IPS-NIHi7 (cell line): ENCODE results near the gene SMURF1.
"Not testable (repeated sequence)": the region's sequence is repeated elsewhere in the genome, so short reads cannot be mapped to it uniquely, and the experiment has no call there.

ENCODE experiments used
- DNase-seq: peaks from one replicate; pipeline ENCODE4 v3.0.0; 2012; ENCODE audit warnings: mixed read lengths; ENCODE audit errors: extremely low spot score

SMURF1 gene

DNA sequence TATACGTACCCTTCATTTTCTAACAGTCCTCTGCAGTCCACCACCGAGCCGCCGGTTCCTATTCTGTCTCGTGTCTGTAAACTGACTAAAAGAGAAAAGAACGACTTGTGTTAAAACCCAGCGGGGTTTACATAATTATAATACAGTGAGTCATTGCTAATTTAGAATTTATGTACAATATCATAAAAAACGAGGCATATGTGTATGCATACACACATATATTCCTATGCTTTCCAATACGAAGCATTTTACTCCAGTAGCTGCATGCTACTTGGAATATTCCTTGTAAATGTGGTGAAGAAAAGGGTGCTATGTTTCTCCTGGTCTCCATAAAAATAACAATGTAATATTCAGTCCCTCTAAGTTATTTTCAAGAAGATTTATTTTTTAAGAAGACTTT lies 89.1 kb downstream of the SMURF1 start:
- no peak for DNase-seq

DNA sequence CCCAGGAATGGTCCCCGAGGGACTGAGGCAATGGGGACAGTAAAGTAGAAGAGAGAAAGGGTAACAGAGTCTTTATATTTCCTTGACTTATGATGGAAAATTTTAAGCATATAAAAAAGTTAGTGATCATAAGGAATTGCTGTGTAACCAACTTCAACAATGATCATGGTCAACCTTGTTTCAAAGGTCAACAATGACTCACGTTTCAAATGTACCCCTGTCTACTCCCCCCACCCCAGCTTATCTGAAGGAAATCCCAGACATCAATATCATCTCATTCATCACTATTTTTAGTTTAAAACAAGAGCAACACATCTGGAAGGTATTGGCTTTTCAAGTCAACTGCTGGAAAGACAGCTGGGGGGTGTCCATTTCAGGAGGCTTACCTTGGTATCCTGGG lies 92.9 kb downstream of the SMURF1 start:
- no peak for DNase-seq

DNA sequence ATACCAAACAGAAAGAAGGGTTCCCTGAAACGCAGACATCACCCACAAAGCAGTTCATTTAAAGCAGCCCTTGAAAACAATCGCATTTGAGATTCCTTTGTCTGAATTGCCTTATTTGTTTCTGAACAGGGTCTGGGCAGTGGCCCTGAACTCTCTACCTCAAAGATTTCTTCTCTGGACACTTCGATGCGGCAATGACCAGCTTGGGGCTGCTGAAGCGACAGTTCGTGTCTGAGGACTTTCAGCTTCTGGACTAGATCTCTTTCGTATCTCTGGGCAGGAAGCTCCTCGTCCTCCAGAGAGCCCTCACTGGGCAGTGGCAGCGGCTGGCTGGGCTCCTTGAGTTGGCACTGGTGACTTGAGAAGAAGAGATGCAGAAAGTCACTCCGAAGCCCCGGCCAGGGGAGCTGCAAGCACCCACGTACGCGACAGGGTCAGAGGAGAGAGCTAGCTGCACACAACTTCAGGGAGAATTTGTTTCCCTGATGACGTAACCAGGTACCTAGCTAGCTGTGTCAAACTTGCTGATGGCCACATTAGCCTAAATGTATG lies 96.3 kb downstream of the SMURF1 start:
- DNase-seq: no peak

DNA sequence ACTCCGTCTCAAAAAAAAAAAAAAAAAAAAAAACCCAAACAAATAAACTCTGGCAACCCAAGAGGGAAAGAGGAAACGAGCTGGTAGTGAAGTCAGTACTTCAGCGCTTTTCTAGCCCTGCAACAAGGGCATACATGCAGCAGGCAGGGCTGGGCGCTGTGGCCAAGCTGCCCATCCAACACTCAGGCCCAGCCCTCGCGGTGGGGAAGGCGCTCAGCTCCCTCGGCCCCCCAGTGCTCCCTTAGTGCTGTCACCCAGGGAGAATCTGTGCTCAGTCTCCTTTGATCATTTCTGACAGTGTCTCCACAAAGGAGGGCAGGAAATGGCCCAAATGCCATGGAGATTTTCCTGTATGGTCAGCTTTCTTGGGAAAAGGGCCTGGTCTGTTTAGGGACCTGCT lies 97.2 kb downstream of the SMURF1 start:
- no peak for DNase-seq

DNA sequence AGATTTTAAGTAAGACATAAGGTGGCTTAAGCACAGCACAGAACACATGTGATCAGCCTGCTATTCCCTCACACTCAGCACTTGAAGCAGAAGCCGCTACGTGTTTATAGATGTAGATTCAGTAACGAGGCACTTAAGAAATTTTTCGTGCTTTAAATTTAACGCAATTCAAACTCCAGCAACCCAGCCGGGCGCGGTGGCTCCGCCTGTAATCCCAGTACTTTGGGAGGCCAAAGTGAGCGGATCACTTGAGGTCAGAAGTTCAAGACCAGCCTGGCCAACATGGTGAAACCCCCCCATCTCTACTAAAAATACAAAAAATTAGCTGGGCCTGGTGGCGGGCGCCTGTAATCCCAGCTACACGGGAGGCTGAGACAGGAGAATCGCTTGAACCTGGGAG lies 97.6 kb downstream of the SMURF1 start:
- DNase-seq: not testable (repeated sequence)

DNA sequence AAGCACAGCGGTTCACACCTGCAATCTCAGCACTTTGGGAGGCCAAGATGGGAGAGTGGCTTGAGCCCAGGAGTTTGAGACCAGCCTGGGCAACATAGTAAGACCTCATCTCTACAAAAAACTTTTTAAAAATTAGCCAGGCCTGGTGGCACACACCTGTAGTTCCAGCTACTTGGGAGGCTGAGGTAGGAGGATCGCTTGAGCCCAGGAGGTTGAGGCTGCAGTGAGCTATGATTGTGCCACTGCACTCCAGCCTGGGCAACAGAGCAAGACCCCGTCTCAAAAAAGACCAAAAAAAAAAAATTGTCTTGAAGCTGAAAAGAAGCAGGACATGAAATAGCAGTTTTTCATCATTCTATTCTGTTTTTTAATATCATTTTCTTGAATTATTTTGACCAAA lies 99.0 kb downstream of the SMURF1 start:
- DNase-seq: not testable (repeated sequence)

DNA sequence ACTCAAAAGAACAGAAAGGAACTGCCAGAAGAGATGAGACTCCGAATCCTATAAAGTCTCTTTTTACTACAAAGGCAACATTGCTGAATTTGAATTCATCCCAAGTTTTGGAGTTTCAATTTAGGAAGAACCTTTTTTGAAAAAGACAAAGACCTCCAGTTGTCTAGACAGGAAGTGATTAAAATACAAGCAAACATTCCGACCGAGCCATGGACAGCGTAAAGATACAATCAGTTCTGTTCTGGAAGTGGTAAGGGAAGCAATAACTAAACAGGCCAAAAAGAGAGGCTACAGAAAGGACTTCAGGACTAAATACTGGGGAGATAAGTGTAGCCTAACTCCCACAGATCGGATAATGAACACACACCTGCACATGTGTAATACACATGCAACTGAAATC lies 101.0 kb downstream of the SMURF1 start:
- no peak for DNase-seq

DNA sequence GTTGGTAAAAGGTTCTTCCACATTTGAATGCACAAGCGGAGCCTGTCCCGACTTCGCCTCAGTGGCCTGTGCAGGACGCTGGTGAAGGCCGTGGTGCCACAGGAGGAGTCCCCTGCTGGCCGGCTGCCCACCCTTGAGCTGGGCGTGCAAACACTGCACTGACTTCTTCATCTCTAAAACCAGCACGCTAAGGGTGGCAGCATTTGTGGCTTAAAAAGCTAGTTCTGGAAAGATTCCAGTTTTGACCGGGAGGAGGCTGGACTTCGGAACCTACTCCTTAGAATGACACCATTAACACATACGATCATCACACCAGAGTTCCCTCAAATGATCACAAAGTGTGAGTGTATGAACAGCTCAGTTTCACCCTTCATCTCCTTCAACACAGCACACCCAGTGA lies 102.4 kb downstream of the SMURF1 start:
- DNase-seq: no peak

DNA sequence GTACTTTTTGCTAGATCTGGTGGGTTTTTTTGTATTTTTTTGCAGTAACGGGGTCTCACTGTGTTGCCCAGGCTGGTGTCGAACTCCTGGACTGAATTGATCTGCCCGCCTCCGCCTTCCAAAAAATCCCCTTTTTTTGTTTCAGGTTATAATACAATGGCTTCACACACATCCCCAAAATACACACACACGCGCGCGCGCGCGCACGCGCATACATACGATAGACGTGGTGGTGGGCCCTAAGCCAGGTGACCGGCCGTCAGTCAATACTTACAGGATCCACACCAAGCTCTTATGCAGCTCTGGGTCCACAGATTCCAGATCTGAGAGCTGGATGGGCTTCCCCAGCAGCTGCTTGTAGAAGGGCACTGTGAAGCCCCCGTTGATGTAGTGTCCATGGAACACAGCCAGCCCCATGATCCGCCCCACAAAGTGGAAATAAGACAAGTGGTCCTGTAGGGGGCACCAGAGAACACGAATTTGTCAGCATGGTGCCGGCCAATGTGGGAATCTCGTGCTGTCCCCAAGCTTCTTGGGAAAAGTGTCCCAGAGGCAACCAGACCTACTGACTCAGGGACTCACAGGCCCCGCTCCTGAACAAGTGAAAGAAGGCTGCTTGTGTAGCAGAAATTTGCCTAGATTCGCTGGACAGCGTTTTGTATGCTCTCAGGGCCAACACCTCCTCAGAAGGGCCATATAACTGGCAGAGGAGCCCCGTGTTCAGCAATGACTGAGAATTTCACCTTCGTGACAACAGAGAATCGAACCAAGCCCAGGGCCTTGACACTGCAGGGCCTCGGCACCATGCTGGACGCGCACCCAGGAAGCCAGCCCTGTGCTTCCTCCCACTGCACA lies 103.6 kb downstream of the SMURF1 start:
- DNase-seq: peak; percentile 95

DNA sequence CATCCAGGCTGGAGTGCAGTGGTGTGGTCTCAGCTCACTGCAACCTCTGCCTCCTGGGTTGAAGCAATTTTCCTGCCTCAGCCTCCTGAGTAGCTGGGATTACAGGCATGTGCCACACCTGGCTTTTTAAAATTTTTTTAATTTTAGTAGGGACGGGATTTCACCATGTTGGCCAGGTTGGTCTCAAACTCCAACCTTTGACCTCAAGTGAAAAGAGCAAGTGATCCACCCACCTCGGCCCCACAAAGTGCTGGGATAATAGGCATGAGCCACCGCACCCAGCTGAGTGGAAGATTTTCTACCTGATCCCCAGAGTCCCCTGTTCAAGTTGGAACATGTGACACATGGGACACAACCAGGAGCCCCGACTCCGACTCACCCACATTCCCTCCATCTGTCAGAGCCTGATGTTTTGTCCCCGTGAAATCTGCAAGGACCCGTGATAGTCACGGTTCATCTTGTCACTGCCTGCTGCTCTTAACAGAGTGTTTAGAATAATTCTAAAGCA lies 104.5 kb downstream of the SMURF1 start:
- no peak for DNase-seq

DNA sequence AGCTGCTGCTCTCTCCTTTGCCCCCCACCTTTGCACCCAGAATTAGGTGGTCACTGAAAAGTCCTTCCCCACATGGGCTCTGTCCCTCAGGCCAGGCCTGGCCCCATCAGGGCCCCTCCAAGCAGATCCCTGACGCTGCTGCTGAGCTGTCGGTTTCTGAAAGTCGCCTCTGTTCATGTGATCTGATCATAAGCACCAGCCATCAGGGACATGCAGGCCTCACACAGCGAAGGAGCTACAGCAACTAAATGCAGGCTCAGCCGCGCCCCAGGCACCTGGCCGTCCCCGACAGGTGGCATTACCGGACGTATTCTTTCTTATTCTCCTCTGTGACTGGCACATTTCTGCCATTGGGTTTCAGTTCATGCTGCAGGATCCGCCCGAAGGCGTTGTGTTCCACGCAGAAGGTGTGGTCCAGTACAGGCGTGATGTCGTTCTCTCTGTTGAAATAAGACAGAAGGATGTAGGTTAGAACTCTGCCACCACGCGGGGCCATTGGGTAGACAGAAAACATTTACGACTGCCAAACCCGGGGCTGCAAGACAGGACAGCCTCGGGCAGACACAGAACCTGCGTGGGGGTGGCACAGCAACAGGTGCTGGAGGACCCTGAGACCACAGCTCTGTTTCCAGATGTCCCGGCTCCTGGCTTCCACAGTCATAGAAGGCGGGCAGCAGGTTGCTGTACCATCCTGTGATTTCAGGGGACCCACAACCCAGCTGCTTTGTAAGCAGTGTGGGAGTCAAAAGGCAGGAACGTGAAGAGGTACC lies 105.6 kb downstream of the SMURF1 start:
- DNase-seq: no peak

DNA sequence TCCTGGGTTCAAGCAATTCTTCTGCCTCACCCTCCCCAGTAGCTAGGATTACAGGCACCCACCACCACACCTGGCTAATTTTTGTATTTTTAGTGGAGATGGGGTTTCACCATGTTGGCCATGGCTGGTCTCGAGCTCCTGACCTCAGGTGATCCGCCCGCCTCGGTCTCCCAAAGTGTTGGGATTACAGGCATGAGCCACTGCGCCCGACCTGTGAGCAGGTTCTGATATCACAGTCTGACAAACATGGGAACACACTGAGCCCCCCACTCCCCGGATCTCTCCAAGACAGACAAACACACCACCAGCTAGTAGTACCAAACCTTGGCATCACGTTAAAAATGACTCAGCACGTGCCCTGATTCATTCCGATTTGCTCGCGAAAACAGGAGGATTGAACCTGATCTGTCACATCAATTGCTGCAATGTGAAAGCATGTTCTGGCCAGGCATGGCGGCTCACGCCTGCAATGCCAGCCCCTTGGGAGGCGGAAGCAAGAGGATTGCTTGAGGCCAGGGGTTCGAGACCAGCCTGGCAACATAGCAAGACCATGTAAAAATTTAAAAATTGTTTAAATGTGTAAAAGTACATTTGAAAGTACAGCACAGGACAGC lies 106.5 kb downstream of the SMURF1 start:
- no peak for DNase-seq

DNA sequence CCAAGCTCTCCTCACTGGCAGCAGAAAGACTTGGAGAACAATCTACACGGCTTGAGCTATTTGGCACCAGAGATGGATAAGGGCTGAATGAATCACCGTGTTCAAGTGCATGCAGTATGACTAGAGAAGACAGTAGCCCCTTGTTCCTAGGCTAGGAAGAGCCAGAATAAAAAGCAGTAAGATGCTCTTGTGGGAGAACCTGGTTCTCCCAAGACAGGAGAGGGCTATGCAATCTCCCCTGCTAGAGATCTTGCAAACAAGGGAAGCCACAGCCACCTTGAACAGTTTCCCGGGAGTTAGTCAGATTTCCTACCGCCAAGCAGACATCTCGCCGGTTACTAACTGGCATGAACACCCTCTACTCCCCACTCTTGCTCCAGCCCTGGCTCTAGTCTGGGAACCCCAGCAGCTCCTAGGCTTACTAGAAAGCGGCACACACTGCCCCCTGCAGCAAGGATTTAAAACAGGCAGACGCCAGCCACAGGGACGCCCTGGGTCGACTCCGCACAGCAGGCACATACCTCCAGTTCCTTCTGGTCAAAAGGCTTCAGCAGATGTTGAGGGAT lies 107.3 kb downstream of the SMURF1 start:
- peak; percentile 77 for DNase-seq

DNA sequence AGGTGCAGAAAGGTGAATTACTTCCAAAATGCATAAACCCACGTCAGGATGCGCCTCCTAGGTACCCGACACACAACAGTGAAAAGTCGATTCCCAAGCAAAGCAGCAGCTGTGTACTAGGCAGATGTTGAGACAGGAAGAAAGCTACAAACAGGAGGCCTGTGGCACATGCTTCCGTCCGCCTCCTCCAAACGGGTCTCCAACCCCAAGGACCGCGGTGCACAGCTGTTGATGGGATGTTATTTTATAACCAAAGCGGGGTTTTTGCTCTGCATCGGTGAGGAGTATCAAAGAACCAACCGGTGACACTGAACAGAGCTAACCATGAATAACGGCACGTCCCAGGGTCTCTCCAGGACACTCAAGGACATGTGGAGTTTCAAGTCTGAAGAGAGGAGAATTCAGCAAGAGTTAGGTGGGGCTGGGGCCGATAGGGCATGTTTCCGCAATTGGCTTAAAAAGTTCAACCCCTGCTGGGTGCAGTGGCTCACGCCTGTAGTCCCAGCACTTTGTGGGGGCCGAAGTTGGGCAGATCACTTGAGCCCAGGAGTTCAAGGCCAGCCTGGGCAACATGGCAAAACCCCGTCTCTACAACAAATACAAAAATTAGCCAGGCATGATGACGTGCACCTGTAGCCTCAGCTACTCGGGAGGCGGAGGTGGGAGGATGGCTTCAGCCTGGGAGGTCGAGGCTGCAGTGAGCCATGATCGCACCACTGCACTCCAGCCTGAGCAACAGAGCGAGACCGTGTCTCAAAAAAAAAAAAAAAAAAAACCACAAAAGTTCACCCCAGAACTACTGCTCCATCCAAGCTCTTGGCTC lies 108.0 kb downstream of the SMURF1 start:
- DNase-seq: no peak

DNA sequence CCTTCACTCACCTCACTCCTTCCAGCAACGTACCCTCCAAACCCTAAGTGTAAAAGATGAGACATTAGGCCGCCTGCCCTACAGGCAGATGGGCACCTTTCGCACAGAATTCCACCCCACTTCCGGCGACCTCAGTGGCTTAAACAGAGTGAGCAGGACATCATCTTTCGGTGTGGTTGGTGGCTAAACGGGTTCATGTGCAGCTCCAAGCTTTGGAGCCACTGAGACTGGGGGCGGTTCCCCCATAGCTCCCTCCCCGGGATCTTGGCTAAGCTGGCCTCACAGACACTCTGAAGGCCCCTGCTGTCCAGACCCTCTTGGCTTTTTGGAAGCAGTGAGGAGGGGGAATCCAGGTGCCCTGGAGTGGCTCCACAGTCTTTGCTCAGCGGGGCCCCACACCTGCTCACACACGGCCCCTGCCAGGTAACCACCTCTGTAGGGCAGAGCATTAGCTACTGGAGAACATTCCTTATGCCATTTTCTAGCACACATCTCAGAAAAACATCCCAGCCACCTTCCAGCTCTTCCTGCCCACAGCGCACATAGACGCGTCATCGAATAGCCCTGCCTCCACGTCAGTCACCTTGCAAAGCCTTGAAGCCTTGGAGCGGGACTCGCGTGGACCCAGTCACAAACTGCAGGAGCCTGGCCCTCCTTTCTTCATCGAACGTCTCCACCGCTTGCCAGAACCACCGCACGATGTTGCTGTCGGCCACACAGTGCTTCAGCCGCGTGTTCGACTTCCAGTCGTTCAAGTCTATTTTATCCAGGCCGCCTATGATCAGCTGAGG lies 108.8 kb downstream of the SMURF1 start:
- DNase-seq: no peak

DNA sequence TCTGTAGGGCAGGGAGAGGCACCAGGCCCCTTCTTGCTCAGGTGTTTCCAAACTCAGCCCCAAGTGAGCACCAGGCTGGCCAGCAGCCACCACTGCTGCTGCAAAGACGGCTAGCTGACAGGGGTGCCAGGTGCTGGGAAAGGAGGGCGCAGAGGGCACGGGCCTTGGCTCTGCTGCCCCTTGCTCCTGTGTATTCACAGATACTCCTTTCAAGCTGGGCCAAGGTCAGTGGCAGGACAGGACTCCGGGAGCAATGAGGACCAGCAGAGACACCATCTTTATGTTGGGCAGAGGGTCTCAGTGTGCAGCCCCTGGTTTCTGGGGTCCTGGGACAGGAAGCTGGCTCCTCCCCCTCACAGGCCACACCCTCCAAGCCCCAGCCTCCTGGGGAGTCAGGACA lies 110.1 kb downstream of the SMURF1 start:
- DNase-seq: no peak

DNA sequence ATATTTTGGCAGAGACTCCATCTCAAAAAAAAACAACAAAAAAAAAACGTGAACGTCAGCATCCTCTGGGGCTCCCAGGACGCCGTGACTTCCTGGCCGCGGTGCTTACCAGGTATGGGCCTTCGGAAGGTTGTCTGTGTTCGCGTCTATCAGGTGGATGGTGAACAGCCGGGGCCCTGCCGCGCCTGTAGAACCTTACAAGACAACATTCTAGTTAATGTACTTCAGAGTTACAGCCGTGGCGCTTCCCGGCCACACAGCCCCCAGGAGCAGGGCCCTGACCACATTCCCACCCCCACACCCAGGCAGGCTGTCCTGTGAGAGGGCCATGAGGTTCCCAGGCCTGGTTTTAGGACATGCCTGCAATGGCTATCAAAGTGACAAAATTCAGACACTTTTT lies 111.0 kb downstream of the SMURF1 start:
- no peak for DNase-seq

DNA sequence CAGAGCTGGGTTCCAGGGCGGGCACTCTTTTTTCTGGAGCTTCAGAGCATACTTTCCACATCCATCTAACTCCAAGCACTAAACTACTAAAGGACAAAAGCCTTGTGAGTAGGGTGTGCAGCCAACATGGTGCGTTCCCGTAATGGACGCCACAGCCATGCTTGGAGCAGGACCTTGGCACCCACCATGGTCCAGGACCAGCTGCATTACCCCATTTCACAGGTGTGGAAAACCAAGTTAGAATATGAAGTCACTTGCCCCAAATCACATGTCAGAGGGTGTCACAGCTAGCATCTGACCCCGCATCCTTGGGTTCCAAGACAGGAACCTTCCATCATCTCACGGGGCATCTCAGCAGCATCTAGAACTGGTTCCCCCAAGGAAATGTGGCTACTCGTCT lies 112.4 kb downstream of the SMURF1 start:
- no peak for DNase-seq

DNA sequence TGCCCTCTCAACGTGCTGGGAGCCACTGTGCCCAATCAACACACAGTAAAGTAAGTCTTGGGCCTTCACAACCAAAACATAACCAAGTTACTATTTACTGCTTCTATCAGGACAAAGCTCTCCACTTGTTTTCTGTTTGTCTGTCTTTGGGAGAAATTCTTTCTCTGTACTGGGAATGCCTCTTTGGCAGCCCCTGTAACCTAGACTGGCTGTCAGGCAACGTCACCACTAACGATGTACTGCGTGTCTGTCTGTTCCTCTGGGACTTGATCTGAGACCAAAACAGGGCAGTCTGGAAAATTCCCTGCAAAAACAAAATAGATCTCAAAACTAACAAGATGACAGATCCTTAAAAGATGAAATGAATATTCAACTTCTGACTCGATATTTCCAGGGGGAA lies 113.0 kb downstream of the SMURF1 start:
- no peak for DNase-seq

DNA sequence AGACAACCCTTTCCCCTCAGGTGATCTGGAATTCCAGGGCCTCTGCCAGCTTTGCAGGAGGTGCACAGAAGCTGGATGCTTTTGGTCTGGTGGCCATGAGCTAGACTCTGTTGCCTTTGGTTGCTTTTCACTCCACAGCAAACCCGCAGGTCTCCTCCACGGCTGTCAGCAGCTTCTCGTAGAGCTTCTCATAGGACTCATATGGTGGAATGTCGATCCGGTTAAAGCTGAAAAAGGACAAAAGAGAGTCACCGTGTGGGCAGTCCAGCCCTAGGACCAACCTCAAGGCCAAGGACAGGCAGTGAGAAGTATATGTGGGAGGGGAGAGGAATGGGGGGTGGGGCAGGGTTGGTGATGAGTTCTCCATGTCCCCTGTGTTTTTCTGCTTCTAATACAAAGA lies 113.5 kb downstream of the SMURF1 start:
- DNase-seq: no peak
